SW 1271 (cell line): ENCODE results near the gene ASIC3.
"Not testable (repeated sequence)": the region's sequence is repeated elsewhere in the genome, so short reads cannot be mapped to it uniquely, and the experiment has no call there.

Experiments
- DNase-seq, 2 experiments: peaks; one replicate each; lab custom pipeline; 2025; lab: John Stamatoyannopoulos, UW

ASIC3 gene

GRCh38 chr7:151032936-151033863 is 15.1 kb upstream of the ASIC3 start:
- no peak for DNase-seq

- no peak for DNase-seq
These were observed 14.5 kb upstream of the ASIC3 start for GRCh38 chr7:151033864-151034249.

GRCh38 chr7:151034312-151035025 is 13.9 kb upstream of the ASIC3 start:
- DNase-seq = no peak

GRCh38 chr7:151035026-151035717 is 13.2 kb upstream of the ASIC3 start:
- no peak for DNase-seq

GRCh38 chr7:151035902-151036301 is 12.4 kb upstream of the ASIC3 start:
- DNase-seq = no peak

GRCh38 chr7:151038951-151039849 is 9.1 kb upstream of the ASIC3 start:
- DNase-seq = peak; percentile 77 to 90

- DNase-seq = no peak
These were observed 8.3 kb upstream of the ASIC3 start for GRCh38 chr7:151039850-151040548.

GRCh38 chr7:151040616-151041375 is 7.5 kb upstream of the ASIC3 start:
- DNase-seq = no peak

- DNase-seq = not testable (repeated sequence)
These were observed 4.9 kb upstream of the ASIC3 start for GRCh38 chr7:151043449-151043848.

- no peak for DNase-seq
These were observed 4.4 kb upstream of the ASIC3 start for GRCh38 chr7:151043959-151044358.

- no peak for DNase-seq
These were observed 3.1 kb upstream of the ASIC3 start for GRCh38 chr7:151045262-151045661.

GRCh38 chr7:151045967-151046366 is 2.4 kb upstream of the ASIC3 start:
- no peak for DNase-seq

- no peak for DNase-seq
These were observed 1.4 kb upstream of the ASIC3 start for GRCh38 chr7:151046603-151047573.

GRCh38 chr7:151048911-151049463 is 656 bp downstream of the ASIC3 start:
- no peak for DNase-seq

- DNase-seq = no peak
These were observed 2.8 kb downstream of the ASIC3 start for GRCh38 chr7:151051108-151051507.

GRCh38 chr7:151053096-151053495 is 4.8 kb downstream of the ASIC3 start:
- no peak for DNase-seq

- no peak for DNase-seq
These were observed 5.4 kb downstream of the ASIC3 start for GRCh38 chr7:151053751-151054150.

- no peak for DNase-seq
These were observed 7.9 kb downstream of the ASIC3 start for GRCh38 chr7:151056283-151056665.
